Posterior vena cava (tissue), 2 donors: ENCODE results near the gene SNX17. TPM values are rescaled to one million over a fixed set of nuclear protein-coding genes. Genes with fewer than 3 reads are reported as not detected.
"Not testable (repeated sequence)": the region's sequence is repeated elsewhere in the genome, so short reads cannot be mapped to it uniquely, and the experiment has no call there.

Experiments used
- DNase-seq: peaks from one replicate; pipeline ENCODE4 v3.0.0-alpha.2; 2020; ENCODE audit warnings: low spot score
- intact Hi-C, 2 donors: fragments of 100-400 bp; cut with DNase I; formaldehyde crosslinking; loops; one replicate each; pipeline versions ENCODE4 v1.14.1 to v1.14.2; 2022 to 2023
- total RNA-seq, 2 donors: library from RNA; stranded (reverse); fragmentation: NEBNext Ultra II Directional; extraction: Animal tissue kit (Norgen Biotek cat#: 25700); gene quantifications; one replicate each; pipeline ENCODE4 v1.2.1, GENCODE V29; 2021
- donor health status: DM: yes; HTN: yes; CAD: no.
- donor health status: DM: yes; HTN: yes; CAD: no.

Gene SNX17
- total RNA-seq, 2 donors from 2014 or later, result 76.4 to 85.3 TPM

GRCh38 chr2:27380626-27381545 lies 10.5 kb downstream of the SNX17 start, which contains the start of gene ZNF513:
ZNF513 (minus strand) TSS chr2:27380734; CDS start chr2:27380526, 208 bp downstream.
- intact Hi-C loops, result no loop called here
- peak; percentile 99 for DNase-seq

GRCh38 chr2:27381577-27382181 lies 11.3 kb downstream of the SNX17 start:
- intact Hi-C loops, result no loop called here

GRCh38 chr2:27390822-27391679 lies 20.6 kb downstream of the SNX17 start:
- DNase-seq, result no peak
- intact Hi-C loops, result no loop called here

More at GRCh38 chr2:27381577-27382181, 11.3 kb downstream of the SNX17 start:
- DNase-seq, result no peak

- DNase-seq, result peak; percentile 15
Observed at GRCh38 chr2:27393225-27393624, 22.8 kb downstream of the SNX17 start.

GRCh38 chr2:27398962-27399361 lies 28.5 kb downstream of the SNX17 start:
- intact Hi-C loops, result no loop called here
- peak; percentile 40 for DNase-seq

More at GRCh38 chr2:27393225-27393624, 22.8 kb downstream of the SNX17 start:
- intact Hi-C loops, result no loop called here

- intact Hi-C loops, result no loop called here
- DNase-seq, result no peak
Observed at GRCh38 chr2:27400348-27401135, 30.1 kb downstream of the SNX17 start.

- intact Hi-C loops, result no loop called here
- DNase-seq, result no peak
Observed at GRCh38 chr2:27407798-27408491, 37.5 kb downstream of the SNX17 start.

- no peak for DNase-seq
- intact Hi-C loops, result no loop called here
Observed at GRCh38 chr2:27408601-27409320, 38.3 kb downstream of the SNX17 start.

GRCh38 chr2:27409321-27410073 lies 39.1 kb downstream of the SNX17 start, which contains the start of gene PPM1G:
PPM1G (minus strand) TSS chr2:27409591; CDS start chr2:27409422, 169 bp downstream.
- intact Hi-C loops, result no loop called here

GRCh38 chr2:27412419-27413152 lies 42.2 kb downstream of the SNX17 start:
- intact Hi-C loops, result no loop called here

More at GRCh38 chr2:27409321-27410073, 39.1 kb downstream of the SNX17 start, which contains the start of gene PPM1G:
- peak; percentile 98 for DNase-seq

GRCh38 chr2:27416151-27416550 lies 45.7 kb downstream of the SNX17 start:
- intact Hi-C loops, result no loop called here
- DNase-seq, result no peak

More at GRCh38 chr2:27412419-27413152, 42.2 kb downstream of the SNX17 start:
- no peak for DNase-seq

- DNase-seq, result no peak
- intact Hi-C loops, result no loop called here
Observed at GRCh38 chr2:27420996-27421395, 50.6 kb downstream of the SNX17 start.

- intact Hi-C loops, result no loop called here
- no peak for DNase-seq
Observed at GRCh38 chr2:27421660-27422250, 51.3 kb downstream of the SNX17 start.

GRCh38 chr2:27422958-27423357 lies 52.5 kb downstream of the SNX17 start:
- intact Hi-C loops, result no loop called here
- no peak for DNase-seq

- DNase-seq, intact Hi-C loops: not testable (repeated sequence)
Observed at GRCh38 chr2:27425039-27425438, 54.6 kb downstream of the SNX17 start.
